Mucosa of rectum (tissue), 2 donors: ENCODE results near the gene TMEM208.

Experiments used
- H3K27ac ChIP-seq, 2 donors: one replicate each; pipeline ENCODE4 v1.7.0; 2013; ENCODE audit warnings: inconsistent platforms in 2 of 2, low read depth in 2 of 2, low read length in 2 of 2
- H3K27me3 ChIP-seq, 2 donors: one replicate each; pipeline ENCODE4 v1.7.0; 2013; ENCODE audit warnings: low read length in 2 of 2; ENCODE audit not compliant: control insufficient read depth in 2 of 2, insufficient read depth in 2 of 2
- H3K36me3 ChIP-seq, 2 donors: one replicate each; pipeline ENCODE4 v1.7.0; 2013; ENCODE audit warnings: low read length in 2 of 2; ENCODE audit not compliant: control insufficient read depth in 2 of 2, insufficient read depth in 2 of 2
- H3K4me1 ChIP-seq, 2 donors: one replicate each; pipeline ENCODE4 v1.7.0; 2013; ENCODE audit warnings: low read length in 2 of 2, mild to moderate bottlenecking in 1 of 2; ENCODE audit not compliant: control insufficient read depth in 2 of 2, insufficient read depth in 2 of 2
- H3K4me3 ChIP-seq, 2 donors: one replicate each; pipeline ENCODE4 v1.7.0; 2013; ENCODE audit warnings: low read length in 2 of 2
- H3K9ac ChIP-seq, 2 donors: one replicate each; pipeline ENCODE4 v1.7.0; 2013; ENCODE audit warnings: low read length in 2 of 2, low read depth in 1 of 2, mild to moderate bottlenecking in 1 of 2
- H3K9me3 ChIP-seq, 2 donors: one replicate each; pipeline ENCODE4 v1.7.0; 2013; ENCODE audit warnings: low read length in 2 of 2; ENCODE audit not compliant: control insufficient read depth in 2 of 2
- donor health status: healthy.
- donor health status: Normal muscosa, but diverticular disease.

The TMEM208 gene

DNA sequence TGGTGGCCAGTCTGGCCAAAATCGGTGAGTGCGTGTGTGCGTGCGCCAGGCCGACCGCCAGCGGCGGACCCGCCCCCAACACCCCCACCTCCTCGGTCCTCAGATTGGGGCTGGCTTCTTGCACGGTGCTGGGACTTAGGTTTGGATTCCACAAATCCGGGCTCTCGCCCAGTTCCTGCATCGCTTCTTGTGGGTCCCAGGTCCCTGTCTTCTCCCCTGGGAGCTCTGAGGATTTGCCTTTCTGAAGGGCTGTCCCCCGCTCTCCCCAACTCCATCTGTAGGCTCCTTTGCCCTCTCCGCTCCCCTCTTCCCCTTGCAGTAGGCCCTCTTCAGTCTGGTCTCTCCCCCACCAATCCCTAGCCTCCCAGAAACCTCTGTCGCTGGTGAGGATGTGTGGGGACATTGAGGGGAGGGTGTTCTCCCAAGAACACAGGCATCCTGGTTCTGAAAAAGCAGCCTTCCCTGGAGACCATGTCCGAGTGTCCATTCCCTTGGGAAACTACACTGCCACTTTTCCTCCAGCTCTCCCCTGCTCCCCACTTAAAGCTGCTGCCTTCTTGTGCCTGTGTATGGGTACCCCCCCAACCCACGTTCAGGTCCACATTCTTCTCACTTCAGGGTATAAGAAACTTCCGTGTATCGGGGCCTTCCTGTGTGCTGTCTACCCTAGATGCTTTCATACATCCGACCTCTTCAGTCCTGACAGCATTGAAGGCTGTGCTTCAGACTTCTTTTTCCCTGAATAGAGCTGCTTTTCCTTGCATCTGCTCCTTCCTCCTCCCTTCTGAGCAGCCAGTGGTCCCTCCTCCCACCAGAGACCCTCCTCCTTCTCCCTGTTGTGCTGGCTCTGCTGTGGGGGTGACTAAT, 22.5 kb downstream of the TMEM208 start:
- peak overlapping the region; percentile 44 to 45 for H3K4me3 ChIP-seq
- no peak overlapping the region for H3K27ac ChIP-seq
- peaks cover 18 to 24% of the 10 kb centered on the region in 2 donors for H3K27me3 ChIP-seq
- H3K9me3 ChIP-seq = no peaks in the 10 kb centered on the region
- H3K4me1 ChIP-seq = peaks cover 28 to 33% of the 10 kb centered on the region in 2 donors
- H3K36me3 ChIP-seq = no peaks in the 10 kb centered on the region
- H3K9ac ChIP-seq = peak overlapping the region in 1 of 2 donors; percentile 46

DNA sequence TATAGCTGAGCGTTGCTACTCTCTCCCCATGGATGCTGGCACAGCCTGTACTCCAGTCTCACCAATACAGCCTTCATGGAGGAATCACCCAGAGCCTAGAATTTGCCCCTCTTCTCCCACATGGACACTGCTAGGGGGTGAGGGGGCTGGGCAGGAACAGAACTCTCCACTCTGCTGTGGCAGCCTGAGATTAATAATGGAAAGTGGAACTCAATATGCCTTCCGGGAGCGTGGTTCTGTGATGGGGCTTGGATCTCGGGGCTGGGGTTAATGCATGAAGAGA, 23.1 kb downstream of the TMEM208 start:
- H3K9me3 ChIP-seq = no peaks in the 10 kb centered on the region
- H3K9ac ChIP-seq = no peak overlapping the region
- H3K4me1 ChIP-seq = peaks cover 22 to 27% of the 10 kb centered on the region in 2 donors
- H3K27ac ChIP-seq = no peak overlapping the region
- H3K4me3 ChIP-seq = no peak overlapping the region
- peaks cover 18 to 24% of the 10 kb centered on the region in 2 donors for H3K27me3 ChIP-seq
- no peaks in the 10 kb centered on the region for H3K36me3 ChIP-seq

DNA sequence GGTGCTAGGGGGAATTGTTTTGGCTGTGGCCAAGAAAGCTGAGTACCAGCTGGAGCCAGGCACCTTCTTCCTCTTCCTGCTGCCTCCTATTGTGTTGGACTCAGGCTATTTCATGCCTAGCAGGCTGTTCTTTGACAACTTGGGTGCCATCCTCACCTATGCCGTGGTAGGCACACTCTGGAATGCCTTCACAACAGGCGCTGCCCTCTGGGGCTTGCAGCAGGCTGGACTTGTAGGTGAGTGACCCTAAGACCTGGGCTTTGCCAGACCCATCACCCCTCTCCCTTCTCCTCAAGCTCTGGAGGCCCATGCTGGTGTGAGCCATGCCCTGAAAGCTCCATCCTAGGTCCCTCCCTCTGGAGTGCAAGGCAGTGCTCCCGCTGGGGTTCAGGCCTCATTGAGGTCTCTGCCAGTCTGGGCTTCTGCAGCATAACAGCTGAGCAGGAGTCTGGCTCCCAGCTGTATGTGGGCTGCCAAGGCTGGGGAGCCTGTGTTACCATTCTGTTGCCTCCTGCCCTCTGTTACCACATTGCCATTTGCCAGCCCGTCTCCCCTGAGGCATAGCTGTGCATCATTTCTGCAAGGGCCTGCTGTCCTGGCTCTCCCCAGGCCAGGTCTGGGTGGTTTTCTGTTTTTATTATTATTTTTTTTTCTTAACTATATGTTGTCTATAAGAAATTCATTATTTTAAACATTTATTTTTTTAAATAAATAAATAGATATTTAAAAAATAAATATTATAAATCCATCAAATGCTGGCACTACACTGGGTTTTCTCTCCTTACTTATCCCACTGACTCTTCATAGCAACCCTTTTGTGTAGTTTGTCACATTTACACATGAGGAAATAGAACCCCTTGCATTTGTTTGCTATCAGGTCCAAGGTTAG, 25.9 kb downstream of the TMEM208 start:
- H3K27me3 ChIP-seq = peaks cover 18 to 24% of the 10 kb centered on the region in 2 donors
- H3K9ac ChIP-seq = no peak overlapping the region
- no peak overlapping the region for H3K4me3 ChIP-seq
- H3K36me3 ChIP-seq = no peaks in the 10 kb centered on the region
- H3K27ac ChIP-seq = no peak overlapping the region
- no peaks in the 10 kb centered on the region for H3K9me3 ChIP-seq
- peaks cover 10 to 12% of the 10 kb centered on the region in 2 donors for H3K4me1 ChIP-seq

DNA sequence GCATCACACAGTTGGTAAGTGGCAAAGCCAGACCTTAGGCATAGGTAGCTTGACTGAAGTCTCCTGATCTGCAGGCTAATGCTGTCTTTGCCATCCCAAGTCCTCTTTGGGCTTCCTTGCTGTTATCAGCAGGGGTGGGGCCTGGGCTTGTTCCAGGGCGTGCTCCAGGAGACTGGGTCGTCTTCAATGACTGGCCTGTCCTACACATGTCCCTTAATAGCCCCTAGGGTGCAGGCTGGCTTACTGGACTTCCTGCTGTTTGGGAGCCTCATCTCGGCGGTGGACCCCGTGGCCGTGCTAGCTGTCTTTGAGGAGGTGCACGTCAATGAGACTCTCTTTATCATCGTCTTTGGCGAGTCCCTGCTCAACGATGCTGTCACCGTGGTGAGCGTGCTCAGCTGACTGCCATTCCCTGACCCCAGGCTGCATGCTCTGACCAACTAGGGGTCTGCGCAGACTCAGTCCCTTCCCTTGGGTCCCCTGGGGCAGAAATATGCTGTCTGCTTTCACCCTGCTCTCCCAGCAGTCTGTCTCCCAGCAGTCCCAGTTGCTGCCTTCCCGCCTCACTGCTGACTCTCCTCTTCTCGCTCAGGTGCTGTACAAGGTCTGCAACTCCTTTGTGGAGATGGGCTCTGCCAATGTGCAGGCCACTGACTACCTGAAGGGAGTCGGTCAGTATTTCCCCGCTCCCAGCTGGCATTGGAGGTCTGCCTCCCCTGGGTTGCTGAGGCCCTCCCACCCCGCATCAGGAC, 28.0 kb downstream of the TMEM208 start:
- peaks cover 8 to 10% of the 10 kb centered on the region in 2 donors for H3K27me3 ChIP-seq
- H3K9me3 ChIP-seq = no peaks in the 10 kb centered on the region
- H3K27ac ChIP-seq = no peak overlapping the region
- no peak overlapping the region for H3K9ac ChIP-seq
- H3K36me3 ChIP-seq = no peaks in the 10 kb centered on the region
- H3K4me3 ChIP-seq = no peak overlapping the region
- no peaks in the 10 kb centered on the region for H3K4me1 ChIP-seq

DNA sequence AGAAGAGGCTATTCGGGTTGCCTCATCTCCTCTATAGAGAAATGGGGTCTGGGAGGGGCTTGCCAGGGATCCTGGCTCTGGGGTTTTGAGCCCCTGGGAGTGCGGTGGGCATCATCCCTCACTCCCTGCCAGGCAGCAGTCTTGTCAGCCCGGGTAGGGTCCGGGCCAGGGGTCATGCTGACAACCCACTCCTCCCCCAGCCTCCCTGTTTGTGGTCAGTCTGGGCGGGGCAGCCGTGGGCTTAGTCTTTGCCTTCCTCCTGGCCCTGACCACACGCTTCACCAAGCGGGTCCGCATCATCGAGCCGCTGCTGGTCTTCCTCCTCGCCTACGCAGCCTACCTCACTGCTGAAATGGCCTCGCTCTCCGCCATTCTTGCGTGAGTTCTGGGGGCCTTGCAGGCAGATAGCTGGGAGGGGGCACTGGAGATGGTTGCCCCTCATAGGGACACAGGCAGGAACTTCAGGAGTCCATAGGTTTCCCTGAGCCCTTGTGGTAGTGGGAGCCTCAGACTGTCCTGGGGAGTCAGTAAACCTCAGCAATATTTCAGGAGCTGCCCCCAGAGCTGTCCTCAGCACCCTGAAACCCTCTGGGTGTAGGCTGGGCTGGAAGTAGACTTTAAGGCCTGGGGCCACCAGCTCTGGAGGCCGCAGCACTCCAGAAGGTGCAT, 28.8 kb downstream of the TMEM208 start:
- H3K4me1 ChIP-seq = no peaks in the 10 kb centered on the region
- no peak overlapping the region for H3K9ac ChIP-seq
- no peak overlapping the region for H3K4me3 ChIP-seq
- H3K27me3 ChIP-seq = peaks cover 2 to 4% of the 10 kb centered on the region in 2 donors
- H3K9me3 ChIP-seq = no peaks in the 10 kb centered on the region
- no peaks in the 10 kb centered on the region for H3K36me3 ChIP-seq
- H3K27ac ChIP-seq = no peak overlapping the region

DNA sequence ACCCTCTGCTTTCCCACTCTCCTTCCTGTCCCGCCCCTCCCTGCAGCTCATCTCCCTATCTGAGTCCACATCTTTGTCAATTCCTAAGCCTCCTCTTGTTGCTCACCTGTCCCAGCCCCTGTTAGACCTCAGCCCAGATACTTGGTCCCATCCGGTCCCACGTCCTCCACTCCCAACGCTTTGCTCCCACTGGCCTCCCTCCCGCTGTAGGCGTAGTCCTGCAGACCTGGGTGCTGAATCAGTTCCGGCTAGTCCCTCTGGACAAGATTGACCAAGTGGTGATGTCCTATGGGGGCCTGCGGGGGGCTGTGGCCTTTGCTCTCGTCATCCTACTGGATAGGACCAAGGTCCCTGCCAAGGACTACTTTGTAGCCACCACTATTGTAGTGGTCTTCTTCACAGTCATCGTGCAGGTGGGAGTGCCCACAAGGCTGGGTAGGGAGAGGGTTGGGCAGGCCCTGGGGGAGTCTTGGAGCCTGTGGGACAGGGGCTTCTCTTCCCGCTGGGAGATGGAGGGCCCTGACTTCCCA, 29.8 kb downstream of the TMEM208 start:
- Histone ChIP-seq H3K4me1 (no peaks in the 10 kb centered on the region), H3K4me3 (no peak overlapping the region), H3K9me3 (no peaks in the 10 kb centered on the region), H3K27me3 (no peaks in the 10 kb centered on the region), H3K36me3 (no peaks in the 10 kb centered on the region), H3K9ac (no peak overlapping the region), H3K27ac (no peak overlapping the region)

DNA sequence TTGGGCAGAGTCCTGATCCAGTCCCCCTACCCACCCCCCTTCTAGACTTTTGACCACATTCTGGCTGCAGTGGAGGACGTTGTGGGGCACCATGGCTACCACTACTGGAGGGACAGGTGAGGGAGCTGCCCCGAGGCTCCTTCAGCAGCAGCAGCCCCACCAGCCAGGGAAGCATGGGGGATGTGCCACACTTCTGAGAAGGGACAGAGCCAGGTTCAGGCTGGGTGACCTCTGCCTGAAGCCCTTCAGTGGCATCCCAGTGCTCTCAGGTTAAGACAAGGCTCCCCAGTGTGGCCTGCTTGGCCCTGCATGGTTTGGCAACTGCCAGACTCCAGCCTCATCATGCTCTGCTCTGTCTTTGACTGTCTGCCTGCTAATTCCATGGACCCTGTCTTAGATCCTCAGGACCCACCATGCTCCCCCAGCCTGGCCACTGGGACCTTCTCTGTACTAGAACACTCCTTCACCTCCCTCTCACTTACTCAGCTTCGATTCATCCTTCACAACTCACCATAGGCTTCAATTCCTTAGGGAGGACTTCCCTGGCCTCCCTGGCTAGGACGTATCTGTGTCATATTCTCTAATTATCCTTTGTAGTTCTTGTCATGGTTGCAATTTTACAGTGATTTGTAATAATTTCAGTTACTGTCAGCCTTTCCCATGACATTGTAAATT, 30.7 kb downstream of the TMEM208 start:
- H3K4me1 ChIP-seq = no peaks in the 10 kb centered on the region
- H3K9ac ChIP-seq = no peak overlapping the region
- no peak overlapping the region for H3K27ac ChIP-seq
- H3K36me3 ChIP-seq = no peaks in the 10 kb centered on the region
- no peaks in the 10 kb centered on the region for H3K27me3 ChIP-seq
- no peaks in the 10 kb centered on the region for H3K9me3 ChIP-seq
- H3K4me3 ChIP-seq = no peak overlapping the region

DNA sequence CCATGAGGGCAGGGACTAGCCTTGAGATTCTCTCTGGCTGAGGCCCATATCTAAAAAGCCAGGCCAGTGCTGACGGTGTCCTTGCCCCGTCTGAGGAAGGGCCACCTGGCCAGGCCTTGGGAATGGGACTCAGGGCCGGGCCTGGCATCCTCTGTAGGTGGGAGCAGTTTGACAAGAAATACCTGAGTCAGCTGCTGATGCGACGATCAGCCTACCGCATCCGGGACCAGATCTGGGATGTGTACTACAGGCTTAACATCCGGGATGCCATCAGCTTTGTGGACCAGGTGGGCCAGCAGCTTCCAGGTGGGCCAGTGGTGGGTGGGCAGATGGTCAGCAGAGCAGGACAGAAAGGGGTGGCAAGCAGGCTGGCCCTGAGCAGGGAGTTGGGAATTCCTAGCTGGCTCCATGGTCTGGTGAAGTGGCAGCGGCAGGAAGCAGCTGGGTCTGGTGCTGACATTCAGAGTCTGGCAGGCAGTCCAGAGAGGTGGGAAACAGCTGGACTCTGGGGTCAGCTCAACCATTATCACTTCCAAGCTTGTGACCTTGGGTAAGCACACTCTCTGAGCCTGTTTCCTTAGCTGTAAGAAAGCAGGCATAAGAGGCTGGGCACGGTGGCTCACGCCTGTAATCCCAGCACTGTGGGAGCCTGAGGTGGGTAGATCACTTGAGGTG, 31.4 kb downstream of the TMEM208 start:
- no peaks in the 10 kb centered on the region for H3K36me3 ChIP-seq
- H3K4me1 ChIP-seq = no peaks in the 10 kb centered on the region
- no peak overlapping the region for H3K9ac ChIP-seq
- H3K4me3 ChIP-seq = no peak overlapping the region
- no peaks in the 10 kb centered on the region for H3K9me3 ChIP-seq
- H3K27me3 ChIP-seq = no peaks in the 10 kb centered on the region
- no peak overlapping the region for H3K27ac ChIP-seq

DNA sequence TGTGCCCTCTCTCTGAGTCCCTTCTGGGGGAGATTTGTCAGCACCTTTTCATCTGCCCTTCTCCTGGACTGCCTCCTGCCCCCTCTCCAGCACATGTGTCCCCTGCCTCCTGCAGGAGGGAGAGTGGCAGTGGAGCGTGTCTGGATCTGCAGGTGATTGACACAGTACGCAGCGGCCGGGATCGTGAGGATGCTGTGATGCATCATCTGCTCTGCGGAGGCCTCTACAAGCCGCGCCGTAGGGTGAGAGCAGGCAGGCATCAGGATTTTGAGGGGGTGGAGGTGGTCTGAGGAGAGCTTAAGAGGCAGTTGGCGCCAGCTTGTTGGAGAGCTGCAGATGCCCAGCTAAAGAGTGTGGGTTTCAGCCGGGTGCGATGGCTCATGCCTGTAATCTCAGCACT, 32.8 kb downstream of the TMEM208 start:
- Histone ChIP-seq H3K27ac (no peak overlapping the region), H3K4me1 (no peaks in the 10 kb centered on the region), H3K36me3 (no peaks in the 10 kb centered on the region), H3K9me3 (no peaks in the 10 kb centered on the region), H3K27me3 (no peaks in the 10 kb centered on the region), H3K9ac (no peak overlapping the region), H3K4me3 (no peak overlapping the region)
